SU-DHL-6 (cell line): ENCODE results near the gene USF1.

ENCODE experiments used
- CTCF ChIP-seq: fragments of 200-600 bp; sonication (generic); IDR thresholded peaks from one replicate; pipeline ENCODE4 v1.5.1; 2017; ENCODE audit warnings: antibody characterized with exemption, mild to moderate bottlenecking, low read length, moderate library complexity; ENCODE audit not compliant: insufficient read depth, poor library complexity, severe bottlenecking
- EZH2phosphoT487 ChIP-seq: fragments of 200-600 bp; sonication (generic), shearing (Covaris generic); conservative IDR thresholded peaks from 2 replicates; pipeline ENCODE4 v1.6.1; 2018; ENCODE audit warnings: mild to moderate bottlenecking, antibody characterized with exemption, low read length, moderate library complexity, mixed read lengths

GRCh38 chr1:161090617-161091016 lies 44.8 kb upstream of the USF1 start:
- TF ChIP-seq CTCF: no peak
- no peak for TF ChIP-seq EZH2phosphoT487
